B cell (primary cell): ENCODE results near the gene RP2.

ENCODE experiments used
- EZH2 ChIP-seq: IDR thresholded peaks from 2 replicates; pipeline ENCODE4 v1.6.1; 2012; ENCODE audit warnings: borderline replicate concordance, low read depth, mild to moderate bottlenecking, moderate library complexity, low read length; ENCODE audit not compliant: insufficient read depth, poor library complexity, severe bottlenecking
- TF ChIP-seq, protein P1 (sequence below): fragments of 200-600 bp; IDR thresholded peaks from one replicate; pipeline ENCODE4 v1.8.0; 2022; ENCODE audit warnings: antibody characterized with exemption, mild to moderate bottlenecking

DNA sequence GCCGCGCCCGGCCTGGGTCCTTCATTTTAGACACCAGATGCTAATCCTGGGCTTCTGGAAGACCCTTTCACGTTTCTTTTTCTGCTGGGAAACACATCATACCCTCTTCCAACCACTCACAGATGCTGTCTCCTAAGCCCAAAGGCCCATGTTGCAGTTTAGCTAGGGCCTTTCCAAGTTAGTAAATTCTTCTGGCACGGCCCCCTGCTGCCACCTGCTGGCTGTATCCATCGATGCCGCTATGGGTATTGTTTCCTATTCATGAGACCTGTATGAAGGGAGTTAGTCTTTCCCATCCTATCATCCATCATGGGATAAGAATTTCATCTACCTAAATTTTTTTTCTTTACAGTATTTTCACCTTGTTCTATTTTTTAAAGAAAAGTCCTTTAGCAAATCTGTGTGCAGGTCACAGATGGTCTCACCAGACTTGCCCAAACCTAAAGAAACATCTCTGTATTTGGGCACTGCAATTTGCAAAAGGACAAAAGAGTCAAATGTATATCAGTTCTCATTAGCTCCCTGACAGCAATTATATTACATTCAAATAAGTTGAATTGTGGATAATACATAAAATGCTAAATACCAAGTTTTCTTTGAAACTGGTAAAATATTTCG, 40.2 kb upstream of the RP2 start:
- TF ChIP-seq, protein P1, sequence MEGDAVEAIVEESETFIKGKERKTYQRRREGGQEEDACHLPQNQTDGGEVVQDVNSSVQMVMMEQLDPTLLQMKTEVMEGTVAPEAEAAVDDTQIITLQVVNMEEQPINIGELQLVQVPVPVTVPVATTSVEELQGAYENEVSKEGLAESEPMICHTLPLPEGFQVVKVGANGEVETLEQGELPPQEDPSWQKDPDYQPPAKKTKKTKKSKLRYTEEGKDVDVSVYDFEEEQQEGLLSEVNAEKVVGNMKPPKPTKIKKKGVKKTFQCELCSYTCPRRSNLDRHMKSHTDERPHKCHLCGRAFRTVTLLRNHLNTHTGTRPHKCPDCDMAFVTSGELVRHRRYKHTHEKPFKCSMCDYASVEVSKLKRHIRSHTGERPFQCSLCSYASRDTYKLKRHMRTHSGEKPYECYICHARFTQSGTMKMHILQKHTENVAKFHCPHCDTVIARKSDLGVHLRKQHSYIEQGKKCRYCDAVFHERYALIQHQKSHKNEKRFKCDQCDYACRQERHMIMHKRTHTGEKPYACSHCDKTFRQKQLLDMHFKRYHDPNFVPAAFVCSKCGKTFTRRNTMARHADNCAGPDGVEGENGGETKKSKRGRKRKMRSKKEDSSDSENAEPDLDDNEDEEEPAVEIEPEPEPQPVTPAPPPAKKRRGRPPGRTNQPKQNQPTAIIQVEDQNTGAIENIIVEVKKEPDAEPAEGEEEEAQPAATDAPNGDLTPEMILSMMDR = peak; percentile 73
- TF ChIP-seq EZH2 = no peak
